ENCODE results near the gene LCE7A. TPM values are rescaled to one million over a fixed set of nuclear protein-coding genes. Genes with fewer than 3 reads are reported as not detected.

Gene LCE7A
- total RNA-seq (2012; rRNA removed) (not detected in 2 replicates), polyA plus RNA-seq (2012; rRNA removed) (not detected in 2 replicates), Bru-seq, nascent RNA (not detected), BruChase-seq, experiment 1, labeled RNA remaining after a 6-hour chase (not detected), BruChase-seq, experiment 2, labeled RNA remaining after a 2-hour chase (not detected)
- not detected in 2 replicates for polyA plus RNA-seq (2012; cell fraction: cytosol; rRNA removed)
- polyA plus RNA-seq (2012; cell fraction: nucleus; rRNA removed; ENCODE audit: low replicate concordance) = not detected in 2 replicates
- long read RNA-seq = 0 reads

- H3K23ac ChIP-seq (ENCODE audit: low read depth, low read length) = no peak within 1 kb of the TSS
- dilution Hi-C loops (cut with HindIII; ENCODE audit: low sequenced_read_pairs, unreplicated experiment) (no loop called here), intact Hi-C loops (cut with micrococcal nuclease) (no loop called here), in situ Hi-C loops (cut with MboI; ENCODE audit: low sequenced_read_pairs) (no loop called here)
- H2BK120ac ChIP-seq (ENCODE audit: low read depth, low read length) = no peak within 1 kb of the TSS
- no peak within 1 kb of the TSS for H3K4ac ChIP-seq (ENCODE audit: low read depth, low read length)
- H3K4me3 ChIP-seq (ENCODE audit: insufficient read depth, low read depth, low read length) = no peak within 1 kb of the TSS
- no peaks in the 10 kb centered on the region for H3K4me1 ChIP-seq (ENCODE audit: control insufficient read depth, insufficient read depth, low read length)
- H4K5ac ChIP-seq (ENCODE audit: low read depth, low read length) = no peak within 1 kb of the TSS
- no peaks in the 10 kb centered on the region for H3K9me1 ChIP-seq (ENCODE audit: insufficient read depth, low read length)
- H4K91ac ChIP-seq (ENCODE audit: insufficient read depth, low read depth, low read length) = no peak within 1 kb of the TSS
- H3K36me3 ChIP-seq (ENCODE audit: control insufficient read depth, insufficient read depth, low read length) = no peaks in the 10 kb centered on the region
- no TSS peak for BruUV-seq (replicated peaks)
- H3K27ac ChIP-seq (ENCODE audit: insufficient read depth, low read length) = no peak within 1 kb of the TSS
- H2BK15ac ChIP-seq (ENCODE audit: low read depth, low read length) = no peak within 1 kb of the TSS
- ChIA-PET CTCF (no interaction called here), POLR2A (ENCODE audit: unreplicated experiment) (no interaction called here)
- no peak within 1 kb of the TSS for H4K8ac ChIP-seq (ENCODE audit: low read depth in 2 of 2, low read length in 2 of 2)
- no peak within 1 kb of the TSS for H3K56ac ChIP-seq (ENCODE audit: extremely low read depth, insufficient read depth, low read length)
- no peak within 1 kb of the TSS for H2AK9ac ChIP-seq (replicated peaks; ENCODE audit: low read depth, low read length, poor library complexity)
- H2AFZ ChIP-seq (replicated peaks; ENCODE audit: low read length, poor library complexity) = no peak within 1 kb of the TSS
- H3K18ac ChIP-seq (ENCODE audit: low read depth, low read length) = no peak within 1 kb of the TSS
- H3K9ac ChIP-seq (ENCODE audit: low read depth, low read length) = no peak within 1 kb of the TSS
- H4K20me1 ChIP-seq (ENCODE audit: insufficient read depth, low read length) = no peaks in the 10 kb centered on the region
- DNase-seq = no peak
- H2BK5ac ChIP-seq (ENCODE audit: low read depth, low read length, poor library complexity, severe bottlenecking) = no peak within 1 kb of the TSS
- no peak within 1 kb of the TSS for H2BK20ac ChIP-seq (ENCODE audit: low read depth, low read length)
- no peaks in the 10 kb centered on the region for H3K9me3 ChIP-seq (ENCODE audit: control insufficient read depth, insufficient read depth, low read length)
- no peak for TF ChIP-seq CEBPB (IDR thresholded peaks at IDR 0.05; ENCODE audit: low read depth, low read length)
- no peak for TF ChIP-seq RCOR1 (IDR thresholded peaks at IDR 0.05; ENCODE audit: insufficient replicate concordance, low read length)
- TF ChIP-seq FOS (IDR thresholded peaks at IDR 0.05; ENCODE audit: low read depth, low read length) = no peak
- TF ChIP-seq RAD21 (IDR thresholded peaks at IDR 0.05; ENCODE audit: low read length) = no peak
- TF ChIP-seq RFX5 (IDR thresholded peaks at IDR 0.05; ENCODE audit: low read depth, low read length) = no peak
- no peak for TF ChIP-seq MAFK (IDR thresholded peaks at IDR 0.05; ENCODE audit: low read depth, low read length)
- no peaks in the 10 kb centered on the region for H3K27me3 ChIP-seq (ENCODE audit: control insufficient read depth, insufficient read depth, low read length)
- H3K4me2 ChIP-seq (ENCODE audit: low read depth, low read length) = no peak within 1 kb of the TSS
- WGBS, 2 experiments (ENCODE audit: extremely low coverage in 2 of 2, insufficient read length in 1 of 2) = 50% methylated on average over 3 of the region's 3 CpGs; no CpG with 5 or more reads in 1 of the 2 experiments
- H3K79me1 ChIP-seq (ENCODE audit: low read depth in 1 of 2, low read length in 2 of 2) = no peaks in the 10 kb centered on the region
- H3K14ac ChIP-seq (replicated peaks; ENCODE audit: low read depth, low read length) = no peak within 1 kb of the TSS
- no peak for ATAC-seq (ENCODE audit: low read depth)
- no peak within 1 kb of the TSS for H2AK5ac ChIP-seq (ENCODE audit: low read depth, low read length)
Measured at GRCh38 chr1:152859696-152860095, at the start of gene LCE7A. LCE7A (plus strand) TSS chr1:152859996; CDS start chr1:152860698, 702 bp downstream.
